B cell (primary cell): Measurements from ENCODE around the gene TRMU. TPM values are rescaled to one million over a fixed set of nuclear protein-coding genes. Genes with fewer than 3 reads are reported as not detected.

Experiments
- ATAC-seq: fragments of 200-7000 bp; cut with Tn5 transposase; one replicate; pipeline ENCODE4 v1.10.0; 2021; ENCODE audit warnings: low read depth, mild to moderate bottlenecking, moderate number of reproducible peaks, moderate library complexity
- CTCF ChIA-PET: fragments of 350-600 bp; sonication (Branson Sonifier 250); formaldehyde crosslinking; loops from one replicate; lab custom pipeline; 2021; ENCODE audit warnings: antibody characterized with exemption, inconsistent platforms; lab: Charles Lee
- POLR2A ChIA-PET: fragments of 350-600 bp; sonication (Branson Sonifier 250); formaldehyde crosslinking; loops from one replicate; lab custom pipeline; 2021; ENCODE audit warnings: antibody characterized with exemption; lab: Charles Lee
- DNase-seq: peaks from one replicate; pipeline ENCODE4 v3.0.0; 2013
- H2AFZ ChIP-seq: 2 replicates; pipeline ENCODE4 v1.6.1; 2012; ENCODE audit warnings: mild to moderate bottlenecking, low read depth, low read length; ENCODE audit not compliant: insufficient read depth, poor library complexity, severe bottlenecking
- H3K27ac ChIP-seq, 2 donors: 1 replicate in 1 of 2; 2 replicates in 1 of 2; pipeline ENCODE4 v1.5.1; 2012 to 2013; ENCODE audit warnings: low read length in 2 of 2, mild to moderate bottlenecking in 2 of 2, moderate library complexity in 1 of 2
- H3K27me3 ChIP-seq, 4 experiments: fragments of 200-600 bp in 1 of 4; sonication (generic) in 1 of 4; replicated peaks in 1 of 4; 1 replicate in 2 of 4; 2 replicates in 2 of 4; pipeline versions ENCODE4 v1.6.1 to v1.7.0; 2013 to 2016; ENCODE audit warnings: low read length in 3 of 4, mild to moderate bottlenecking in 2 of 4, mixed read lengths in 1 of 4, moderate library complexity in 1 of 4; ENCODE audit not compliant: insufficient read depth in 4 of 4, control insufficient read depth in 3 of 4; ENCODE audit errors: control extremely low read depth in 1 of 4
- H3K36me3 ChIP-seq, 2 experiments: replicated peaks in 1 of 2; 1 replicate in 1 of 2; 2 replicates in 1 of 2; pipeline versions ENCODE4 v1.6.1 to v1.7.1; 2013; ENCODE audit warnings: low read length in 1 of 2; ENCODE audit not compliant: insufficient read depth in 2 of 2, control insufficient read depth in 1 of 2; ENCODE audit errors: control extremely low read depth in 1 of 2, extremely low read depth in 1 of 2
- H3K4me1 ChIP-seq, 2 donors: fragments of 200-600 bp in 1 of 2; sonication (generic) in 1 of 2; 1 replicate in 1 of 2; 2 replicates in 1 of 2; pipeline versions ENCODE4 v1.5.1 to v1.6.1; 2013 to 2017; ENCODE audit warnings: low read length in 2 of 2; ENCODE audit not compliant: control insufficient read depth in 2 of 2, insufficient read depth in 2 of 2
- H3K4me2 ChIP-seq: replicated peaks from 2 replicates; pipeline ENCODE3; 2012; ENCODE audit warnings: mild to moderate bottlenecking, low read depth, low read length; ENCODE audit not compliant: poor library complexity, severe bottlenecking
- H3K4me3 ChIP-seq, 5 experiments: fragments of 200-600 bp in 1 of 5; sonication (generic) in 1 of 5; 1 replicate in 3 of 5; 2 replicates in 2 of 5; pipeline versions ENCODE4 v1.5.1 to v1.7.0; 2011 to 2016; ENCODE audit warnings: low read length in 4 of 5, mild to moderate bottlenecking in 4 of 5, low read depth in 2 of 5, control low read depth in 1 of 5, moderate library complexity in 1 of 5; ENCODE audit not compliant: insufficient read depth in 1 of 5; ENCODE audit errors: control extremely low read depth in 1 of 5, extremely low read depth in 1 of 5
- H3K79me2 ChIP-seq: fragments of 200-600 bp; sonication (generic); one replicate; pipeline ENCODE4 v1.6.0; 2016; ENCODE audit warnings: low read length; ENCODE audit not compliant: control insufficient read depth, insufficient read depth
- H3K9ac ChIP-seq: fragments of 200-600 bp; sonication (generic); 2 replicates; pipeline ENCODE4 v1.6.1; 2017; ENCODE audit warnings: mild to moderate bottlenecking, low read length, moderate library complexity
- H3K9me3 ChIP-seq, 3 donors: one replicate each; pipeline versions ENCODE4 v1.6.1 to v1.7.1; 2013; ENCODE audit warnings: low read length in 2 of 3; ENCODE audit not compliant: control insufficient read depth in 2 of 3, insufficient read depth in 1 of 3; ENCODE audit errors: control extremely low read depth in 1 of 3
- H4K20me1 ChIP-seq: 2 replicates; pipeline ENCODE4 v1.6.0; 2012; ENCODE audit warnings: mild to moderate bottlenecking, low read length; ENCODE audit not compliant: insufficient read depth, control insufficient read depth, poor library complexity, severe bottlenecking
- H3K27ac Mint-ChIP-seq: one replicate; pipeline ENCODE4 v1.8.0; 2021; ENCODE audit warnings: mixed read lengths
- H3K27me3 Mint-ChIP-seq: one replicate; pipeline ENCODE4 v1.8.0; 2021; ENCODE audit warnings: mixed read lengths
- H3K4me1 Mint-ChIP-seq: one replicate; pipeline ENCODE4 v1.8.0; 2021; ENCODE audit warnings: mixed read lengths
- H3K4me3 Mint-ChIP-seq: one replicate; pipeline ENCODE4 v1.8.0; 2021; ENCODE audit warnings: mixed read lengths
- H3K9me3 Mint-ChIP-seq: one replicate; pipeline ENCODE4 v1.8.0; 2022; ENCODE audit warnings: mixed read lengths; ENCODE audit not compliant: insufficient read depth
- CTCF ChIP-seq: fragments of 200-600 bp; IDR thresholded peaks from one replicate; pipeline ENCODE4 v1.8.0; 2022; ENCODE audit warnings: antibody characterized with exemption, mild to moderate bottlenecking
- EZH2 ChIP-seq: IDR thresholded peaks from 2 replicates; pipeline ENCODE4 v1.6.1; 2012; ENCODE audit warnings: borderline replicate concordance, low read depth, mild to moderate bottlenecking, moderate library complexity, low read length; ENCODE audit not compliant: insufficient read depth, poor library complexity, severe bottlenecking
- WGBS: methylation state at CpG from one replicate; pipeline ENCODE4 v1.1.5; 2013; ENCODE audit warnings: missing lambda C conversion rate; ENCODE audit not compliant: insufficient coverage; 5-methylcytosine and 5-hydroxymethylcytosine counted together
- intact Hi-C: fragments of 100-400 bp; cut with micrococcal nuclease; formaldehyde crosslinking; loops from one replicate; pipeline ENCODE4 v1.10.0; 2022
- polyA plus RNA-seq: library from polyadenylated mRNA; depleted of rRNA; stranded (reverse); fragments of >200 nt; gene quantifications from 2 replicates; pipeline ENCODE4 v1.2.3, GENCODE V29; 2012
- total RNA-seq, 2 donors: library from RNA; stranded (reverse); fragments of 120-200 nt in 1 of 2; gene quantifications; 1 replicate in 1 of 2; 2 replicates in 1 of 2; pipeline versions ENCODE4 v1.2.3 to v1.2.4, GENCODE V29; 2013 to 2022

TRMU gene
- total and polyA plus RNA-seq, 2 donors (not counting 1 experiment from before 2014, with no cell fraction given), result 51.0 to 76.9 TPM

GRCh38 chr22:46297151-46297812, 38.2 kb upstream of the TRMU start:
- no peaks in the 10 kb centered on the region for H3K9me3 Mint-ChIP-seq
- 3% methylated on average over 28 of the region's 32 CpGs for WGBS

More at GRCh38 chr22:46297151-46297812, 38.2 kb upstream of the TRMU start:
- no peak overlapping the region for H3K27ac Mint-ChIP-seq
- Histone ChIP-seq H3K4me3 (peak overlapping the region in 4 of 5 experiments; percentile 53 to 76 (median 67)), H3K9me3 (peaks cover 0 to 4% (median 0%) of the 10 kb centered on the region in 3 donors), H3K36me3 (no peaks in the 10 kb centered on the region), H2AFZ (peak overlapping the region; percentile 91), H3K4me2 (peak overlapping the region; percentile 99), H3K4me1 (peaks cover 28 to 37% of the 10 kb centered on the region in 2 donors), H3K27me3 (peaks cover 0 to 5% (median 2%) of the 10 kb centered on the region in 4 experiments), H4K20me1 (no peaks in the 10 kb centered on the region), H3K9ac (peak overlapping the region; percentile 72), H3K27ac (no peak overlapping the region), H3K79me2 (peaks cover 5% of the 10 kb centered on the region)
- DNase-seq (no peak), ATAC-seq (no peak)
- CTCF ChIA-PET, result interaction anchor here (0.9 to 1.0 kb wide), 2 partner anchors 11 to 175 kb away, joined by 3 read pairs; no protein-coding TSS in a partner anchor
- TF ChIP-seq CTCF, result no peak
- no peak for TF ChIP-seq EZH2
- no peaks in the 10 kb centered on the region for H3K27me3 Mint-ChIP-seq
- POLR2A ChIA-PET, result interaction anchor here (1.3 kb wide), 1 partner anchor 10 kb away, joined by 4 read pairs; no protein-coding TSS in a partner anchor
- peaks cover 39% of the 10 kb centered on the region for H3K4me1 Mint-ChIP-seq
- H3K4me3 Mint-ChIP-seq, result peak overlapping the region; percentile 85
- intact Hi-C loops, result no loop called here
